ENCODE results near the gene KIRREL3.

- no peak for TF ChIP-seq POLR2AphosphoS5 (IDR thresholded peaks at IDR 0.05)
- no peak for TF ChIP-seq CTCF (IDR thresholded peaks at IDR 0.05)
- TF ChIP-seq EP300 (IDR thresholded peaks at IDR 0.05; ENCODE audit: low read depth), result no peak
Measured at GRCh38 chr11:126736682-126737572, 263.6 kb downstream of the KIRREL3 start.
